K562 (cell line): ENCODE results near the gene LYPLA2. TPM values are rescaled to one million over a fixed set of nuclear protein-coding genes. Genes with fewer than 3 reads are reported as not detected.

Experiments used
- ARHGAP35 ChIP-seq: fragments of 450-650 bp; IDR thresholded peaks from 2 replicates; pipeline ENCODE4 v1.6.1; 2018; ENCODE audit not compliant: partially characterized antibody
- ASH1L ChIP-seq: fragments of 450-650 bp; IDR thresholded peaks from 2 replicates; pipeline ENCODE4 v1.6.1; 2018; ENCODE audit warnings: borderline replicate concordance, mild to moderate bottlenecking, low read depth; ENCODE audit not compliant: partially characterized antibody
- ILF3 ChIP-seq: fragments of 450-650 bp; IDR thresholded peaks from 2 replicates; pipeline ENCODE4 v1.6.1; 2018; ENCODE audit warnings: antibody characterized with exemption, mild to moderate bottlenecking, moderate library complexity, borderline replicate concordance
- IRF2 ChIP-seq: sonication (generic); formaldehyde crosslinking; IDR thresholded peaks from 2 replicates; pipeline ENCODE4 v1.8.1; 2022; ENCODE audit warnings: mild to moderate bottlenecking, missing genetic modification reagents
- MLX ChIP-seq, 2 experiments: fragments of 450-650 bp in 1 of 2; sonication (generic) in 1 of 2; formaldehyde crosslinking; conservative IDR thresholded peaks; 2 replicates each; pipeline versions ENCODE4 v1.4.0 to v1.8.1; 2020 to 2022; ENCODE audit warnings: mild to moderate bottlenecking in 1 of 2, missing genetic modification reagents in 1 of 2
- PBX2 ChIP-seq, 2 experiments: IDR thresholded peaks in 1 of 2; conservative IDR thresholded peaks in 1 of 2; 2 replicates each; pipeline ENCODE4 v1.6.1; 2016; ENCODE audit warnings: low read depth in 2 of 2, mild to moderate bottlenecking in 1 of 2, missing compliant biosample characterization in 1 of 2, missing genetic modification characterization in 1 of 2, moderate library complexity in 1 of 2
- RBM39 ChIP-seq: fragments of 200-400 bp; formaldehyde crosslinking; optimal IDR thresholded peaks from 2 replicates; pipeline ENCODE3; 2018; ENCODE audit warnings: low read depth, low read length
- SNAPC5 ChIP-seq: fragments of 250-450 bp; sonication (Bioruptor Pico); IDR thresholded peaks from 2 replicates; pipeline ENCODE4 v1.8.0; 2021; ENCODE audit warnings: moderate library complexity, mild to moderate bottlenecking, inconsistent platforms
- YBX1 ChIP-seq: fragments of 450-650 bp; IDR thresholded peaks from 2 replicates; pipeline ENCODE4 v1.7.1; 2016; ENCODE audit warnings: mild to moderate bottlenecking
- ZBTB11 ChIP-seq, 3 experiments: fragments of 200-800 bp in 1 of 3; fragments of 250-450 bp in 1 of 3; fragments of 450-650 bp in 1 of 3; sonication (Bioruptor Pico) in 1 of 3; sonication (Bioruptor generic) in 1 of 3; formaldehyde crosslinking in 1 of 3; IDR thresholded peaks; 2 replicates each; pipeline versions ENCODE4 v1.6.1 to v1.8.0; 2016 to 2022; ENCODE audit warnings: mild to moderate bottlenecking in 2 of 3, missing genetic modification characterization in 2 of 3, missing compliant biosample characterization in 1 of 3, moderate library complexity in 1 of 3
- ZFP91 ChIP-seq: sonication (generic); formaldehyde crosslinking; IDR thresholded peaks from 2 replicates; pipeline ENCODE4 v1.8.0; 2022; ENCODE audit warnings: mild to moderate bottlenecking, missing genetic modification reagents
- ZNF398 ChIP-seq: fragments of 250-450 bp; sonication (Bioruptor Pico); IDR thresholded peaks from 2 replicates; pipeline ENCODE4 v1.8.0; 2021; ENCODE audit warnings: moderate library complexity, mild to moderate bottlenecking, inconsistent platforms
- ZNF436 ChIP-seq: fragments of 250-450, 450-650 bp; sonication (Bioruptor Pico); formaldehyde crosslinking; IDR thresholded peaks from 2 replicates; pipeline ENCODE4 v1.7.0; 2020; ENCODE audit warnings: mild to moderate bottlenecking
- ZNF77 ChIP-seq: fragments of 250-450 bp; sonication (Bioruptor Pico); IDR thresholded peaks from 2 replicates; pipeline ENCODE4 v1.5.0; 2020
- polyA plus RNA-seq, 8 experiments: library from polyadenylated mRNA; depleted of rRNA in 4 of 8; stranded (reverse) in 5 of 8; unstranded in 3 of 8; fragments of >200 nt; fragmentation: Nextera tagmentation in 2 of 8; fragmentation: Illumina TruSeq in 1 of 8; extraction: Ambion mirVana in 2 of 8; extraction: Trizol in 1 of 8; gene quantifications; 2 replicates each; pipeline versions ENCODE4 v1.2.1 to v1.2.3, GENCODE V29; 2011 to 2014; ENCODE audit warnings: inconsistent platforms in 1 of 8, missing spikeins in 1 of 8
- total RNA-seq, 7 experiments: library from RNA; depleted of rRNA in 6 of 7; stranded (reverse); fragments of >200 nt in 6 of 7; fragmentation: Illumina TruSeq in 2 of 7; extraction: Trizol in 2 of 7; gene quantifications; 2 replicates each; pipeline versions ENCODE4 v1.2.1 to v1.2.3, GENCODE V29; 2011 to 2021; ENCODE audit warnings: low replicate concordance in 1 of 7

Gene LYPLA2
- total and polyA plus RNA-seq, 9 of the 15 experiments (the other 6 are each of a cell fraction or from before 2014, with no cell fraction given), result 3.9 to 128 (median 60.1) TPM

- TF ChIP-seq ZNF398 (CRISPR knock-in tag) (no peak), RBM39 (no peak), ZBTB11 (CRISPR knock-in tag; IDR thresholded peaks at IDR 0.05) (peak in 1 of 3 experiments; percentile 66; a peak in 1 of 6 replicates), ARHGAP35 (no peak), SNAPC5 (no peak), ZNF77 (CRISPR knock-in tag) (no peak), ZNF436 (CRISPR knock-in tag) (no peak), YBX1 (no peak), ASH1L (no peak), IRF2 (CRISPR knock-in tag) (no peak), ILF3 (peak; percentile 85; the same call in 1 of the 2 replicates), ZFP91 (CRISPR knock-in tag) (0 out of 2 replicates have a peak, but pooled peaks have one; percentile 27), PBX2 (CRISPR knock-in tag; IDR thresholded peaks at IDR 0.05; ENCODE audit: low read depth) (no peak), PBX2 (tag; conservative IDR thresholded peaks at IDR 0.05; ENCODE audit: low read depth) (peak; percentile 33), MLX (CRISPR knock-in tag; conservative IDR thresholded peaks at IDR 0.05) (no peak)
Measured at GRCh38 chr1:23777979-23778814, 12.7 kb upstream of the LYPLA2 start, which contains the start of gene PITHD1 (continued).
